K562 (cell line): ENCODE results near the gene SLC5A6. TPM values are rescaled to one million over a fixed set of nuclear protein-coding genes. Genes with fewer than 3 reads are reported as not detected.

Source experiments
- FOXA3 ChIP-seq, 2 experiments: fragments of 450-650 bp in 1 of 2; sonication (generic) in 1 of 2; formaldehyde crosslinking; IDR thresholded peaks in 1 of 2; conservative IDR thresholded peaks in 1 of 2; 2 replicates each; pipeline versions ENCODE4 v1.4.0 to v1.8.0; 2020 to 2022; ENCODE audit warnings: mild to moderate bottlenecking in 2 of 2, missing genetic modification reagents in 1 of 2
- ZNF347 ChIP-seq: fragments of 450-650 bp; formaldehyde crosslinking; IDR thresholded peaks from 2 replicates; pipeline ENCODE4 v1.4.0; 2020; ENCODE audit warnings: low read depth, mild to moderate bottlenecking, moderate library complexity
- ZNF780A ChIP-seq: fragments of 250-450 bp; sonication (Bioruptor Pico); IDR thresholded peaks from 2 replicates; pipeline ENCODE4 v1.5.0; 2021; ENCODE audit warnings: mild to moderate bottlenecking
- polyA plus RNA-seq, 8 experiments: library from polyadenylated mRNA; depleted of rRNA in 4 of 8; stranded (reverse) in 5 of 8; unstranded in 3 of 8; fragments of >200 nt; fragmentation: Nextera tagmentation in 2 of 8; fragmentation: Illumina TruSeq in 1 of 8; extraction: Ambion mirVana in 2 of 8; extraction: Trizol in 1 of 8; gene quantifications; 2 replicates each; pipeline versions ENCODE4 v1.2.1 to v1.2.3, GENCODE V29; 2011 to 2014; ENCODE audit warnings: inconsistent platforms in 1 of 8, missing spikeins in 1 of 8
- total RNA-seq, 7 experiments: library from RNA; depleted of rRNA in 6 of 7; stranded (reverse); fragments of >200 nt in 6 of 7; fragmentation: Illumina TruSeq in 2 of 7; extraction: Trizol in 2 of 7; gene quantifications; 2 replicates each; pipeline versions ENCODE4 v1.2.1 to v1.2.3, GENCODE V29; 2011 to 2021; ENCODE audit warnings: low replicate concordance in 1 of 7
- TF ChIP-seq, protein P1 (sequence below): fragments of 250-450 bp; sonication (Bioruptor Pico); IDR thresholded peaks from 2 replicates; pipeline ENCODE4 v1.4.0; 2020; ENCODE audit warnings: borderline replicate concordance
- TF ChIP-seq, protein P2 (sequence below), 2 experiments: fragments of 450-650 bp in 1 of 2; sonication (generic) in 1 of 2; formaldehyde crosslinking in 1 of 2; IDR thresholded peaks; 2 replicates each; pipeline versions ENCODE4 v1.7.1 to v1.9.0; 2016 to 2022; ENCODE audit warnings: inconsistent platforms in 1 of 2, mild to moderate bottlenecking in 1 of 2, missing genetic modification reagents in 1 of 2

SLC5A6 gene
- total and polyA plus RNA-seq, 9 of the 15 experiments (the other 6 are each of a cell fraction or from before 2014, with no cell fraction given) = 32.6 to 137 (median 107) TPM

DNA sequence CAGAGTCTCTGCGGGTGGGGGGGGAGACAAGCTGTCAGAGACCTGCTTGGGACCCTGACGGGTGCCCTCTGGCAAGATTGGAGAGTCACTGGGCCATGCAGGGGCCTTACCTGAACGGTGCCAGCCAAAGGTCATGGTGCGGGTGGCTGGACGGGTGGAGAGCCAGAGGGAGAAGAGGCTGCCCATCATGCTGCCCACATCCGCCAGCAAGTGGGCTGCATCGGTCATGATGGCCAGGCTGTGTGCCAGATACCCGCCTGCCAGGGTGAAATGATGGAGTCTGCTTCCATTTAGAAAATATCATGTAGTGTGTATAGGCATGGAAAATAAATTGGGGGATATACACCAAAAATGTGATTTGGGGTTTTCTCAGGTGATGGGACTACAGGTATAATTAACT lies 46.0 kb upstream of the SLC5A6 start (continued):
- TF ChIP-seq, protein P1, sequence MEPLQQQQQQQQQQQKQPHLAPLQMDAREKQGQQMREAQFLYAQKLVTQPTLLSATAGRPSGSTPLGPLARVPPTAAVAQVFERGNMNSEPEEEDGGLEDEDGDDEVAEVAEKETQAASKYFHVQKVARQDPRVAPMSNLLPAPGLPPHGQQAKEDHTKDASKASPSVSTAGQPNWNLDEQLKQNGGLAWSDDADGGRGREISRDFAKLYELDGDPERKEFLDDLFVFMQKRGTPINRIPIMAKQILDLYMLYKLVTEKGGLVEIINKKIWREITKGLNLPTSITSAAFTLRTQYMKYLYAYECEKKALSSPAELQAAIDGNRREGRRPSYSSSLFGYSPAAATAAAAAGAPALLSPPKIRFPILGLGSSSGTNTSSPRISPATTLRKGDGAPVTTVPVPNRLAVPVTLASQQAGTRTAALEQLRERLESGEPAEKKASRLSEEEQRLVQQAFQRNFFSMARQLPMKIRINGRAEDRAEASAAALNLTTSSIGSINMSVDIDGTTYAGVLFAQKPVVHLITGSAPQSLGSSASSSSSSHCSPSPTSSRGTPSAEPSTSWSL (CRISPR knock-in tag) = no peak
- TF ChIP-seq ZNF347 (no peak), ZNF780A (no peak), FOXA3 (CRISPR knock-in tag; conservative IDR thresholded peaks at IDR 0.05 in 1 of 2, IDR thresholded peaks at IDR 0.05 in 1 of 2) (no peak)
- TF ChIP-seq, protein P2, sequence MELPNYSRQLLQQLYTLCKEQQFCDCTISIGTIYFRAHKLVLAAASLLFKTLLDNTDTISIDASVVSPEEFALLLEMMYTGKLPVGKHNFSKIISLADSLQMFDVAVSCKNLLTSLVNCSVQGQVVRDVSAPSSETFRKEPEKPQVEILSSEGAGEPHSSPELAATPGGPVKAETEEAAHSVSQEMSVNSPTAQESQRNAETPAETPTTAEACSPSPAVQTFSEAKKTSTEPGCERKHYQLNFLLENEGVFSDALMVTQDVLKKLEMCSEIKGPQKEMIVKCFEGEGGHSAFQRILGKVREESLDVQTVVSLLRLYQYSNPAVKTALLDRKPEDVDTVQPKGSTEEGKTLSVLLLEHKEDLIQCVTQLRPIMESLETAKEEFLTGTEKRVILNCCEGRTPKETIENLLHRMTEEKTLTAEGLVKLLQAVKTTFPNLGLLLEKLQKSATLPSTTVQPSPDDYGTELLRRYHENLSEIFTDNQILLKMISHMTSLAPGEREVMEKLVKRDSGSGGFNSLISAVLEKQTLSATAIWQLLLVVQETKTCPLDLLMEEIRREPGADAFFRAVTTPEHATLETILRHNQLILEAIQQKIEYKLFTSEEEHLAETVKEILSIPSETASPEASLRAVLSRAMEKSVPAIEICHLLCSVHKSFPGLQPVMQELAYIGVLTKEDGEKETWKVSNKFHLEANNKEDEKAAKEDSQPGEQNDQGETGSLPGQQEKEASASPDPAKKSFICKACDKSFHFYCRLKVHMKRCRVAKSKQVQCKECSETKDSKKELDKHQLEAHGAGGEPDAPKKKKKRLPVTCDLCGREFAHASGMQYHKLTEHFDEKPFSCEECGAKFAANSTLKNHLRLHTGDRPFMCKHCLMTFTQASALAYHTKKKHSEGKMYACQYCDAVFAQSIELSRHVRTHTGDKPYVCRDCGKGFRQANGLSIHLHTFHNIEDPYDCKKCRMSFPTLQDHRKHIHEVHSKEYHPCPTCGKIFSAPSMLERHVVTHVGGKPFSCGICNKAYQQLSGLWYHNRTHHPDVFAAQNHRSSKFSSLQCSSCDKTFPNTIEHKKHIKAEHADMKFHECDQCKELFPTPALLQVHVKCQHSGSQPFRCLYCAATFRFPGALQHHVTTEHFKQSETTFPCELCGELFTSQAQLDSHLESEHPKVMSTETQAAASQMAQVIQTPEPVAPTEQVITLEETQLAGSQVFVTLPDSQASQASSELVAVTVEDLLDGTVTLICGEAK (IDR thresholded peaks at IDR 0.05) = no peak
- TF ChIP-seq, protein P2 (CRISPR knock-in tag; IDR thresholded peaks at IDR 0.05) = no peak
